PC-9 (cell line): ENCODE data around the gene SAPCD2.

Experiments
- CTCF ChIP-seq: fragments of 200-600 bp; sonication (generic); conservative IDR thresholded peaks from 2 replicates; pipeline ENCODE4 v1.6.1; 2017; ENCODE audit warnings: mixed run types, antibody characterized with exemption, mild to moderate bottlenecking, moderate library complexity
- EZH2 ChIP-seq: fragments of 200-600 bp; sonication (generic); IDR thresholded peaks from 2 replicates; pipeline ENCODE4 v1.8.0; 2017; ENCODE audit warnings: antibody characterized with exemption, low read depth

- TF ChIP-seq CTCF (no peak), EZH2 (no peak)
Observed at GRCh38 chr9:137044502-137045177, 25.7 kb downstream of the SAPCD2 start.
